WTC11 (cell line): Measurements from ENCODE around the gene MESD. TPM values are rescaled to one million over a fixed set of nuclear protein-coding genes. Genes with fewer than 3 reads are reported as not detected.

ENCODE experiments used
- ATAC-seq: fragments of 200-7000 bp; cut with Tn5 transposase; 2 replicates; pipeline ENCODE4 v1.10.0; 2021; ENCODE audit warnings: mild to moderate bottlenecking, moderate library complexity
- CTCF ChIA-PET: fragments of 300-600 bp; sonication (Branson Sonifier 250); formaldehyde crosslinking; loops from one replicate; lab custom pipeline; 2021; ENCODE audit warnings: antibody characterized with exemption; lab: Charles Lee
- POLR2A ChIA-PET: fragments of 350-600 bp; sonication (Branson Sonifier 250); formaldehyde crosslinking; loops from one replicate; lab custom pipeline; 2021; ENCODE audit warnings: antibody characterized with exemption; lab: Charles Lee
- DNase-seq: peaks from one replicate; pipeline ENCODE4 v3.0.0; 2021; ENCODE audit warnings: low spot score
- H3K27ac Mint-ChIP-seq: 2 replicates; pipeline ENCODE4 v1.8.0; 2021; ENCODE audit warnings: mixed read lengths
- H3K27me3 Mint-ChIP-seq: 2 replicates; pipeline ENCODE4 v1.8.0; 2021; ENCODE audit warnings: low read depth, mild to moderate bottlenecking, moderate library complexity, mixed read lengths
- H3K36me3 Mint-ChIP-seq: 2 replicates; pipeline ENCODE4 v1.8.0; 2021; ENCODE audit warnings: mixed read lengths
- H3K4me1 Mint-ChIP-seq: 2 replicates; pipeline ENCODE4 v1.8.0; 2022; ENCODE audit warnings: mixed read lengths
- H3K4me3 Mint-ChIP-seq: 2 replicates; pipeline ENCODE4 v1.8.0; 2021; ENCODE audit warnings: mild to moderate bottlenecking, moderate library complexity, mixed read lengths
- H3K9me3 Mint-ChIP-seq: 2 replicates; pipeline ENCODE4 v1.8.0; 2021; ENCODE audit warnings: mixed read lengths
- FOXK1 ChIP-seq: sonication (generic); formaldehyde crosslinking; IDR thresholded peaks from 2 replicates; pipeline ENCODE4 v1.8.0; 2022; ENCODE audit warnings: mild to moderate bottlenecking, moderate library complexity, missing genetic modification reagents
- GABPB1 ChIP-seq: sonication (generic); formaldehyde crosslinking; IDR thresholded peaks from 2 replicates; pipeline ENCODE4 v1.8.1; 2023; ENCODE audit warnings: mild to moderate bottlenecking, missing genetic modification reagents
- JAZF1 ChIP-seq: fragments of 250-450 bp; sonication (Bioruptor Pico); IDR thresholded peaks from 2 replicates; pipeline ENCODE4 v1.9.0; 2021; ENCODE audit warnings: moderate library complexity, mild to moderate bottlenecking, inconsistent platforms
- KAT7 ChIP-seq: sonication (generic); formaldehyde crosslinking; IDR thresholded peaks from 2 replicates; pipeline ENCODE4 v1.8.1; 2023; ENCODE audit warnings: missing genetic modification reagents, mild to moderate bottlenecking, borderline replicate concordance
- MAX ChIP-seq: sonication (generic); formaldehyde crosslinking; IDR thresholded peaks from 2 replicates; pipeline ENCODE4 v1.8.0; 2022; ENCODE audit warnings: mild to moderate bottlenecking, missing genetic modification reagents
- MLX ChIP-seq: sonication (generic); formaldehyde crosslinking; IDR thresholded peaks from 2 replicates; pipeline ENCODE4 v1.8.1; 2023; ENCODE audit warnings: mild to moderate bottlenecking, missing genetic modification reagents, moderate library complexity
- MYBL2 ChIP-seq: sonication (generic); formaldehyde crosslinking; IDR thresholded peaks from 2 replicates; pipeline ENCODE4 v1.8.1; 2023; ENCODE audit warnings: mild to moderate bottlenecking, moderate library complexity, missing genetic modification reagents
- NFATC4 ChIP-seq: fragments of 250-450 bp; sonication (Bioruptor Pico); IDR thresholded peaks from 2 replicates; pipeline ENCODE4 v1.9.0; 2021; ENCODE audit warnings: mild to moderate bottlenecking
- NR2C2 ChIP-seq: sonication (generic); formaldehyde crosslinking; IDR thresholded peaks from 2 replicates; pipeline ENCODE4 v1.8.0; 2022; ENCODE audit warnings: mild to moderate bottlenecking, missing genetic modification reagents
- TCF7 ChIP-seq: sonication (generic); formaldehyde crosslinking; IDR thresholded peaks from 2 replicates; pipeline ENCODE4 v1.8.0; 2022; ENCODE audit warnings: mild to moderate bottlenecking, low read depth, missing genetic modification reagents, moderate library complexity
- TEAD1 ChIP-seq: sonication (generic); formaldehyde crosslinking; IDR thresholded peaks from 2 replicates; pipeline ENCODE4 v1.8.0; 2022; ENCODE audit warnings: mild to moderate bottlenecking, missing genetic modification reagents
- TEAD4 ChIP-seq: sonication (generic); formaldehyde crosslinking; IDR thresholded peaks from 2 replicates; pipeline ENCODE4 v1.8.0; 2022; ENCODE audit warnings: mild to moderate bottlenecking, missing genetic modification reagents
- ZNF281 ChIP-seq: sonication (generic); formaldehyde crosslinking; IDR thresholded peaks from 2 replicates; pipeline ENCODE4 v1.8.0; 2023; ENCODE audit warnings: mild to moderate bottlenecking, missing genetic modification reagents
- total RNA-seq: library from RNA; stranded (reverse); gene quantifications from 3 replicates; pipeline ENCODE4 v1.2.3, GENCODE V29; 2021
- TF ChIP-seq, protein P1 (sequence below): sonication (generic); formaldehyde crosslinking; IDR thresholded peaks from 2 replicates; pipeline ENCODE4 v1.8.1; 2022; ENCODE audit warnings: low read depth, missing genetic modification reagents, borderline replicate concordance

MESD gene
- total RNA-seq, 1 experiment from 2014 or later, result 28.3 TPM

- Mint-ChIP-seq H3K9me3 (peaks cover 12% of the 10 kb centered on the region), H3K4me3 (no peak overlapping the region), H3K27ac (no peak overlapping the region; the same call in 1 of the 2 replicates), H3K4me1 (peaks cover 59% of the 10 kb centered on the region), H3K27me3 (no peaks in the 10 kb centered on the region), H3K36me3 (peaks cover 37% of the 10 kb centered on the region)
- DNase-seq (no peak), ATAC-seq (no peak)
- no peak for TF ChIP-seq FOXK1 (CRISPR knock-in tag)
- TF ChIP-seq NFATC4 (CRISPR knock-in tag), result no peak
- no peak for TF ChIP-seq TCF7 (CRISPR knock-in tag)
- TF ChIP-seq KAT7 (CRISPR knock-in tag), result no peak
- TF ChIP-seq GABPB1 (CRISPR knock-in tag), result no peak
- no peak for TF ChIP-seq JAZF1
- TF ChIP-seq NR2C2, result no peak
- POLR2A ChIA-PET, result no interaction called here
- CTCF ChIA-PET, result interaction anchor here (0.5 to 4.8 kb wide), 39 partner anchors 8 to 909 kb away, joined by 3 to 48 read pairs (median 5); partner anchors contain the start of genes ABHD17C and CEMIP
Observed at GRCh38 chr15:80969316-80969715, 20.3 kb downstream of the MESD start.

DNA sequence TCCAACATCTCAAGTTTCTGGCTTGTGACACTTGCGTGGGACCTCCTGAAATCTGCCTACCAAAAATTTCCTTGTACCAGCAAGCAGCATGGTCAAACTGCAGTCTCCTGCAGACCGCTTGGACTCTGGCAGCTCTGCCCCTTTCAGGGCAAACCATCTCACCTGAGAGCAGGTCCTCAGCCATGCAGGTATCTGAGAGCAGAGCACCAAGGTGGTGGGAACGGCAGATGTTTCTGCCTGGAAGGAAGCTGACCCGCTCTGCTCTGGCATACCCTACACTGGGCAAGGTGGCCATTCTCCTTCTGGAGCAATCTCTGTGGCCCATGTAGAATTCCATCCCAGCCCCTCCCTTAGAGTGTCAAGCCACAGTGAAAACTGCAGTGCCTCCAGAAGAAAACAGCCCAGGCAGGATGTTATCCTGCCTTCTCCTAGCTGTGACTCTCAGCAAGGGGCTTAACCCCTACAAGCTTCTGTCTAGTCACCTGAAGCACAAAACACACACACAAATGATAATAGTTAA lies 21.6 kb downstream of the MESD start:
- DNase-seq (no peak), ATAC-seq (no peak)
- Mint-ChIP-seq H3K27ac (peak overlapping the region; percentile 80), H3K27me3 (no peaks in the 10 kb centered on the region), H3K36me3 (peaks cover 42% of the 10 kb centered on the region), H3K4me1 (peaks cover 52% of the 10 kb centered on the region), H3K4me3 (no peak overlapping the region), H3K9me3 (peaks cover 17% of the 10 kb centered on the region)
- ChIA-PET CTCF (interaction anchor here (0.5 to 4.8 kb wide), 18 partner anchors 9 to 517 kb away, joined by 3 to 39 read pairs (median 6); partner anchors contain the start of genes CEMIP and TLNRD1), POLR2A (interaction anchor here (0.6 to 1.5 kb wide), 2 partner anchors 11 to 388 kb away, joined by 3 to 5 read pairs; no protein-coding TSS in a partner anchor)
- no peak for TF ChIP-seq MLX (CRISPR knock-in tag)
- TF ChIP-seq NFATC4 (CRISPR knock-in tag), result no peak
- TF ChIP-seq MYBL2 (CRISPR knock-in tag), result no peak
- no peak for TF ChIP-seq TEAD1 (CRISPR knock-in tag)
- no peak for TF ChIP-seq JAZF1
- TF ChIP-seq, protein P1, sequence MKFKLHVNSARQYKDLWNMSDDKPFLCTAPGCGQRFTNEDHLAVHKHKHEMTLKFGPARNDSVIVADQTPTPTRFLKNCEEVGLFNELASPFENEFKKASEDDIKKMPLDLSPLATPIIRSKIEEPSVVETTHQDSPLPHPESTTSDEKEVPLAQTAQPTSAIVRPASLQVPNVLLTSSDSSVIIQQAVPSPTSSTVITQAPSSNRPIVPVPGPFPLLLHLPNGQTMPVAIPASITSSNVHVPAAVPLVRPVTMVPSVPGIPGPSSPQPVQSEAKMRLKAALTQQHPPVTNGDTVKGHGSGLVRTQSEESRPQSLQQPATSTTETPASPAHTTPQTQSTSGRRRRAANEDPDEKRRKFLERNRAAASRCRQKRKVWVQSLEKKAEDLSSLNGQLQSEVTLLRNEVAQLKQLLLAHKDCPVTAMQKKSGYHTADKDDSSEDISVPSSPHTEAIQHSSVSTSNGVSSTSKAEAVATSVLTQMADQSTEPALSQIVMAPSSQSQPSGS (CRISPR knock-in tag), result no peak
- TF ChIP-seq, all 79 proteins: peak for 0

GRCh38 chr15:80967451-80967850 lies 22.2 kb downstream of the MESD start:
- CTCF ChIA-PET, result interaction anchor here (0.5 to 4.8 kb wide), 19 partner anchors 10 to 516 kb away, joined by 3 to 39 read pairs (median 5); partner anchors contain the start of genes CEMIP and TLNRD1
- H3K27ac Mint-ChIP-seq, result peak overlapping the region; percentile 80

More at GRCh38 chr15:80967451-80967850, 22.2 kb downstream of the MESD start:
- no peak for TF ChIP-seq ZNF281 (CRISPR knock-in tag)
- TF ChIP-seq MAX (CRISPR knock-in tag), result no peak
- peak; percentile 59; the same call in 1 of the 2 replicates for TF ChIP-seq TEAD4 (CRISPR knock-in tag)
- TF ChIP-seq TEAD1 (CRISPR knock-in tag), result peak; percentile 39; the same call in 1 of the 2 replicates
- TF ChIP-seq, all 79 proteins: peak for 2
- peaks cover 17% of the 10 kb centered on the region for H3K9me3 Mint-ChIP-seq
- DNase-seq (peak; percentile 71), ATAC-seq (peak; percentile 89)
- POLR2A ChIA-PET, result interaction anchor here (0.6 to 1.5 kb wide), 2 partner anchors 10 to 388 kb away, joined by 3 to 5 read pairs; no protein-coding TSS in a partner anchor
- peaks cover 41% of the 10 kb centered on the region for H3K36me3 Mint-ChIP-seq
- H3K4me3 Mint-ChIP-seq, result no peak overlapping the region; the same call in 1 of the 2 replicates
- H3K4me1 Mint-ChIP-seq, result peaks cover 54% of the 10 kb centered on the region
- no peaks in the 10 kb centered on the region for H3K27me3 Mint-ChIP-seq
